HG02678 (cell line): ENCODE data around the gene RINL.
A peak's percentile ranks its signal among the peaks of the same experiment; 100 is the strongest.

Experiments
- ATAC-seq: cut with Tn5 transposase; IDR thresholded peaks from one replicate; pipeline ENCODE4 v1.9.1; 2021; ENCODE audit warnings: mild to moderate bottlenecking, moderate library complexity; ENCODE audit not compliant: unreplicated experiment

The RINL gene

GRCh38 chr19:38850436-38850975, 27.6 kb downstream of the RINL start:
- ATAC-seq, result peak; percentile 62

DNA sequence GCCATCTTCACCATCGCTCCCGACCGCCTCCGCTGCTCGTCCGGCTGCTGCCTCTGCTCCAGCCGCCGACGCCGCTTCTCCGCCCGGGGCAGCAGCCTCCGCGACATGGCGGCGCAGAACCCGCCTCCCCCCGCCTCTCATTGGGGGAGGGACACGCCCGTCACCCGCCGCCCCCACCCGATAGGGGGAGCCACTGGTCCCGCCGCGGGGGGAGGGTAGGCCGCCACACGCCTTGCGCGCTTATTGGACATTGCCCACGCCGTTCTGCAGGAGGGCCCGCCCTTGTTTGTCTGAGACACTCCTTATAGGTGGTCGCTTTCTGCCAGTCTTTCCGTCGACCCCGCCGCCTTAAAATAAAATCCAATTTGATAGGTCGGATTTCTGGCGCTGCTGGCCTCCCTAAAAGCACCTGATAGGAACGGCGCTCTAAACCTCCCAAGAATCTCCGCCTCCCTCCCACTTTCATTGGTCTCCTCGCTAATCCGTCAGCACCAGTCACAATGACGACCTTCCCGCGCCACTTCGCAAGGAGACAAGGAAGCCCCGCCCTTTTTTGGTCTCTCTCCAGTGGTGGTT, 28.1 kb downstream of the RINL start, which contains the start of gene HNRNPL:
Gene HNRNPL (minus strand): TSS at position 127 of the 576 bp plus-strand sequence. CDS start 20 bp downstream, at position 107.
- ATAC-seq, result peak; percentile 56

- peak; percentile 23 for ATAC-seq
Measured at GRCh38 chr19:38849147-38849859, 28.8 kb downstream of the RINL start.

- no peak for ATAC-seq
Measured at GRCh38 chr19:38848299-38849146, 29.6 kb downstream of the RINL start.

DNA sequence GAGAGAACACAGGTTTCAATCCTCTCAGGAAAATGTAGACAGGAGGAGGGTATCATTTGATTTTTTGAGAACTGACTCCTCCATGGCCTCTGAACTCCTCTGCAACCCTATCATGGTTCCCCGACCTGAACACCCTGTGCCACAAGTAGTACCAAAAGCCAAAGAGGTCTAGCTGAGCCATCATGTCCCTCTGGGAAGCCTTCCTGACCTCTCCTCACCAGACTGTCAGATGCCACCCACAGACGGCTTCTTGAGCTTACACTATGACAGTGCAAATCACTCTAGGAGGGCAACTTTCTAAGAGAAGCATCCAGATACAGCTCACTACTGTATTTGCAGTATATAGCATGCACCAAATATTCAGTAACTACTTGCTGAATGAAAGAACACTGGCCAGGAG, 32.0 kb downstream of the RINL start:
- ATAC-seq, result no peak

GRCh38 chr19:38845374-38846024, 32.6 kb downstream of the RINL start:
- no peak for ATAC-seq

- ATAC-seq, result no peak
Measured at GRCh38 chr19:38844093-38844686, 33.9 kb downstream of the RINL start.

DNA sequence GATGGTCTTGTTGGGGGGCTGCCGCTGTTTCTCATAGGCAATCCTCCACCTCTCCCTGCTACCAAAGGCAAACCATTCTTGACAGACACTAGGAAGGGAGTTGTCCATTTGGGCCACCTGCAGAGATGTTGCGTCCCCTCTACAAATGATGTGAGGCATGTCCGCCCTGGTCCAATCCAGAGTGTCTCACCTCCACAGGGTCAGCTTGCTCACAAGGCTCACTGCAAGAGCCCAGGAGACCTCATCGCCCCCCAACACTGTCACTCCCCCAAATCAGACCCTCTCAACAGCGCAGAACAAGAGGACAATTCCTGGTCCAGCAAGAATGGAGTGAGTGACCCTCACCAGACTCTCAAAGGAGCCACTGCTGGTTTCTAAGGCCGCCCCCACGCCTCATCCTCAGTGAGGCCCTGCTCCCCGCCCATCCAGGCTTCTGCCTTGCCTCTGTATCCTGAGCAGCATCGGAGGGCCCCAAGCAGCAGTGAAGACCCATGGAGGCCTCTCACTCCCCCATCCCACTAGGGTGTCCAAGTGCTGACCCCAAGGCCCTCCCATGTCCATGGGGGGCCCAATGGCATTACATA, 34.8 kb downstream of the RINL start:
- ATAC-seq, result no peak

GRCh38 chr19:38842439-38843174, 35.5 kb downstream of the RINL start:
- no peak for ATAC-seq

DNA sequence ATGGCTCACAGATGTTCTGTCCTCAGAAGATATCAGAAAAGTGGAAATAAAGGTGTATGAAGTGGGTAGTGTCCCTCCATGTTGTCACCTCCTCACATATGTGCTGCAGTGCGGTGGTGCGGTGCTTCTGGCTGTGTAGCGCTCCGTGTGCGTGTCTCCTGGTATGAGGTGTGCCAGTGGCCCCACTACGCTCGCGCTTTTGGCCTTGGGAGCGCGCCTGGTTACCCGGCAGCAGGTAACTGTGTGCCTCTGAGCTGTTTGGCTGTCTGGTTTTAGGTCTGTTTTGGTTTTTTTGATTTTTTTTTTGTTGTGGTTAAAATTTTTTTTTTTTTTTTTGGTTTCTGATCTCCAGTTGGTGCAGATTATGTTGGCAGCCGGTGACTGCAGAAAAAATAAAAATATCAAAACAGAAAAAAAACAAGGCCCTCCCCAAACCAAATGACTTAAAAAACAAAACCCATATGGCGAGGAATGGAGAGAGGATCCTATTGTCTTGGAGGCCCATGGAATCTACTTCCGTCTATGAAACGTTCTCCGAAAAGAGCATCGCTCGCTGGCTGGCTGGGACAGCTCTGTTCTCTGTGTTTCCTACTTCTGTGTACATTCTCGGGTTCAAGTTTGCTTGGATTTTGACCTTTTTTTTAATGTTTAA, 36.2 kb downstream of the RINL start:
- no peak for ATAC-seq

- no peak for ATAC-seq
Measured at GRCh38 chr19:38841180-38841766, 36.8 kb downstream of the RINL start.

- ATAC-seq, result no peak
Measured at GRCh38 chr19:38840583-38840968, 37.5 kb downstream of the RINL start.

- ATAC-seq, result no peak
Measured at GRCh38 chr19:38839816-38840582, 38.1 kb downstream of the RINL start.

- no peak for ATAC-seq
Measured at GRCh38 chr19:38838986-38839761, 38.9 kb downstream of the RINL start.

GRCh38 chr19:38838208-38838985, 39.7 kb downstream of the RINL start:
- ATAC-seq, result no peak

- no peak for ATAC-seq
Measured at GRCh38 chr19:38837656-38838121, 40.4 kb downstream of the RINL start.
